HT-29 (cell line): ENCODE measurements around the gene RNF186. TPM values are rescaled to one million over a fixed set of nuclear protein-coding genes. Genes with fewer than 3 reads are reported as not detected.

ENCODE experiments used
- DNase-seq: peaks from one replicate; pipeline ENCODE4 v3.0.0-alpha.2; 2015; ENCODE audit warnings: low spot score
- total RNA-seq: library from RNA; depleted of rRNA; stranded (reverse); fragments of >200 nt; shearing (Covaris generic); gene quantifications from 2 replicates; pipeline ENCODE4 v1.2.3, GENCODE V29; 2014; rRNA removed

RNF186 gene
- total RNA-seq, 1 experiment from 2014 or later, result not detected

- DNase-seq, result no peak
Observed at GRCh38 chr1:19764848-19765247, 50.2 kb downstream of the RNF186 start.

Other genes with a start within 250 kb of the RNF186 start
- gene NBL1, start 171.0 kb downstream of the RNF186 start, total RNA-seq, result 62.3 and 80.6 TPM in 2 replicates
- gene HTR6, start 150.4 kb downstream of the RNF186 start, total RNA-seq, result 0.42 TPM in 1 of 2 replicates, not detected in the other
- gene TMCO4, start 15.4 kb downstream of the RNF186 start, total RNA-seq, result 23.8 and 26.8 TPM in 2 replicates
- 3.7 and 4.5 TPM in 2 replicates for gene OTUD3, start 67.1 kb upstream of the RNF186 start, total RNA-seq
- gene PLA2G2E, start 108.3 kb upstream of the RNF186 start, total RNA-seq, result 0.20 TPM in 1 of 2 replicates, not detected in the other
- gene PLA2G2A, start 164.3 kb upstream of the RNF186 start, total RNA-seq, result 0.31 TPM in 1 of 2 replicates, not detected in the other